HepG2 (cell line): Measurements from ENCODE around the gene PLEKHN1. TPM values are rescaled to one million over a fixed set of nuclear protein-coding genes. Genes with fewer than 3 reads are reported as not detected.
A peak's percentile ranks its signal among the peaks of the same experiment; 100 is the strongest.

ENCODE experiments used
- AHDC1 ChIP-seq: sonication (generic); formaldehyde crosslinking; IDR thresholded peaks from 2 replicates; pipeline ENCODE4 v1.5.1; 2020; ENCODE audit warnings: mild to moderate bottlenecking, missing genetic modification reagents, borderline replicate concordance
- GATA4 ChIP-seq: sonication (generic); IDR thresholded peaks from 2 replicates; pipeline ENCODE4 v1.6.1; 2016; ENCODE audit warnings: antibody characterized with exemption, low read depth, borderline replicate concordance
- GATAD1 ChIP-seq: IDR thresholded peaks from 2 replicates; pipeline ENCODE4 v1.6.1; 2016; ENCODE audit warnings: missing genetic modification reagents, missing compliant biosample characterization
- HES4 ChIP-seq: sonication (generic); formaldehyde crosslinking; IDR thresholded peaks from 2 replicates; pipeline ENCODE4 v1.9.0; 2021; ENCODE audit warnings: mild to moderate bottlenecking, missing genetic modification reagents, borderline replicate concordance
- MTA3 ChIP-seq: sonication (generic); formaldehyde crosslinking; IDR thresholded peaks from 2 replicates; pipeline ENCODE4 v1.4.0; 2020; ENCODE audit warnings: missing genetic modification reagents
- RARA ChIP-seq: IDR thresholded peaks from 2 replicates; pipeline ENCODE4 v1.6.1; 2016; ENCODE audit warnings: missing genetic modification reagents, missing compliant biosample characterization
- SIX4 ChIP-seq: sonication (generic); formaldehyde crosslinking; IDR thresholded peaks from 2 replicates; pipeline ENCODE4 v1.4.0; 2020; ENCODE audit warnings: missing genetic modification reagents
- SP1 ChIP-seq, 2 experiments: fragments of 450-650 bp in 1 of 2; sonication (generic) in 1 of 2; formaldehyde crosslinking in 1 of 2; IDR thresholded peaks; 2 replicates each; pipeline versions ENCODE4 v1.4.0 to v1.6.1; 2016 to 2020; ENCODE audit warnings: missing genetic modification reagents in 1 of 2
- ZBTB7B ChIP-seq: sonication (generic); formaldehyde crosslinking; IDR thresholded peaks from 2 replicates; pipeline ENCODE4 v1.4.0; 2020; ENCODE audit warnings: missing genetic modification reagents
- ZC3H13 ChIP-seq: sonication (generic); formaldehyde crosslinking; IDR thresholded peaks from 2 replicates; pipeline ENCODE4 v1.8.1; 2023; ENCODE audit warnings: mild to moderate bottlenecking, missing genetic modification reagents, moderate library complexity
- ZNF430 ChIP-seq: sonication (generic); formaldehyde crosslinking; IDR thresholded peaks from 2 replicates; pipeline ENCODE4 v1.9.0; 2021; ENCODE audit warnings: mild to moderate bottlenecking, missing genetic modification reagents
- ZNF451 ChIP-seq: sonication (generic); formaldehyde crosslinking; IDR thresholded peaks from 2 replicates; pipeline ENCODE4 v1.5.0; 2020; ENCODE audit warnings: mild to moderate bottlenecking, missing genetic modification reagents
- ZNF720 ChIP-seq: sonication (generic); formaldehyde crosslinking; IDR thresholded peaks from 2 replicates; pipeline ENCODE4 v1.4.0; 2020; ENCODE audit warnings: missing genetic modification reagents
- ZNF749 ChIP-seq: sonication (generic); formaldehyde crosslinking; IDR thresholded peaks from 2 replicates; pipeline ENCODE4 v1.8.0; 2022; ENCODE audit warnings: mild to moderate bottlenecking, missing genetic modification reagents, moderate library complexity, borderline replicate concordance
- ZNF772 ChIP-seq: sonication (generic); formaldehyde crosslinking; IDR thresholded peaks from 2 replicates; pipeline ENCODE4 v1.5.0; 2020; ENCODE audit warnings: mild to moderate bottlenecking, missing genetic modification reagents
- ZNF788 ChIP-seq: sonication (generic); formaldehyde crosslinking; IDR thresholded peaks from 2 replicates; pipeline ENCODE4 v1.5.0; 2020; ENCODE audit warnings: mild to moderate bottlenecking, missing genetic modification reagents, borderline replicate concordance
- polyA plus RNA-seq, 8 experiments: library from polyadenylated mRNA; depleted of rRNA in 3 of 8; stranded (reverse) in 7 of 8; unstranded in 1 of 8; fragments of >200 nt; fragmentation: Illumina TruSeq in 4 of 8; extraction: Trizol in 4 of 8; gene quantifications; 2 replicates each; pipeline versions ENCODE4 v1.2.1 to v1.2.3, GENCODE V29; 2011 to 2016; ENCODE audit warnings: low read depth in 4 of 8, missing spikeins in 1 of 8, mixed read lengths in 1 of 8; ENCODE audit not compliant: insufficient read depth in 1 of 8
- total RNA-seq, 5 experiments: library from RNA; depleted of rRNA; stranded (reverse); fragments of >200 nt; fragmentation: Illumina TruSeq; extraction: Trizol; gene quantifications; 2 replicates each; pipeline ENCODE4 v1.2.3, GENCODE V29; 2016; ENCODE audit warnings: low read depth in 1 of 5
- TF ChIP-seq, protein P1 (sequence below): conservative IDR thresholded peaks from 2 replicates; pipeline ENCODE4 v1.6.1; 2018; ENCODE audit warnings: missing genetic modification reagents
- TF ChIP-seq, protein P2 (sequence below): sonication (generic); formaldehyde crosslinking; IDR thresholded peaks from 2 replicates; pipeline ENCODE4 v1.9.0; 2021; ENCODE audit warnings: missing genetic modification reagents, mild to moderate bottlenecking, borderline replicate concordance
- TF ChIP-seq, protein P3 (sequence below), 2 experiments: sonication (generic) in 1 of 2; formaldehyde crosslinking in 1 of 2; IDR thresholded peaks; 2 replicates each; pipeline versions ENCODE4 v1.4.0 to v1.6.1; 2018 to 2020; ENCODE audit warnings: missing genetic modification reagents in 2 of 2, borderline replicate concordance in 1 of 2, low read depth in 1 of 2, mild to moderate bottlenecking in 1 of 2, missing biosample characterization in 1 of 2

PLEKHN1 gene
- total and polyA plus RNA-seq, 2 of the 13 experiments (the other 11 are each of a cell fraction or from before 2014, with no cell fraction given) = 0.42 to 0.58 TPM

GRCh38 chr1:960363-961131 is 5.7 kb upstream of the PLEKHN1 start, which contains the start of gene KLHL17 (continued):
- TF ChIP-seq AHDC1 (CRISPR knock-in tag) (no peak), ZNF720 (CRISPR knock-in tag) (no peak), ZC3H13 (CRISPR knock-in tag) (peak; percentile 50; the same call in 1 of the 2 replicates), ZNF788 (CRISPR knock-in tag) (peak; percentile 78; the same call in 1 of the 2 replicates), ZNF451 (CRISPR knock-in tag) (0 out of 2 replicates have a peak, but pooled peaks have one; percentile 42), ZNF772 (peak; percentile 78; the same call in 1 of the 2 replicates), GATAD1 (peak; percentile 74), ZNF430 (CRISPR knock-in tag) (no peak), ZNF749 (CRISPR knock-in tag) (no peak), RARA (CRISPR knock-in tag) (0 out of 2 replicates have a peak, but pooled peaks have one; percentile 11), ZBTB7B (CRISPR knock-in tag) (0 out of 2 replicates have a peak, but pooled peaks have one; percentile 21), MTA3 (CRISPR knock-in tag) (no peak), SIX4 (CRISPR knock-in tag) (no peak), SP1 (IDR thresholded peaks at IDR 0.05) (no peak), SP1 (CRISPR knock-in tag; IDR thresholded peaks at IDR 0.05) (peak; percentile 77), HES4 (CRISPR knock-in tag) (0 out of 2 replicates have a peak, but pooled peaks have one; percentile 44), GATA4 (no peak)
- TF ChIP-seq, protein P1, sequence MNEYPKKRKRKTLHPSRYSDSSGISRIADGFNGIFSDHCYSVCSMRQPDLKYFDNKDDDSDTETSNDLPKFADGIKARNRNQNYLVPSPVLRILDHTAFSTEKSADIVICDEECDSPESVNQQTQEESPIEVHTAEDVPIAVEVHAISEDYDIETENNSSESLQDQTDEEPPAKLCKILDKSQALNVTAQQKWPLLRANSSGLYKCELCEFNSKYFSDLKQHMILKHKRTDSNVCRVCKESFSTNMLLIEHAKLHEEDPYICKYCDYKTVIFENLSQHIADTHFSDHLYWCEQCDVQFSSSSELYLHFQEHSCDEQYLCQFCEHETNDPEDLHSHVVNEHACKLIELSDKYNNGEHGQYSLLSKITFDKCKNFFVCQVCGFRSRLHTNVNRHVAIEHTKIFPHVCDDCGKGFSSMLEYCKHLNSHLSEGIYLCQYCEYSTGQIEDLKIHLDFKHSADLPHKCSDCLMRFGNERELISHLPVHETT = 0 out of 2 replicates have a peak, but pooled peaks have one; percentile 60
- TF ChIP-seq, protein P2, sequence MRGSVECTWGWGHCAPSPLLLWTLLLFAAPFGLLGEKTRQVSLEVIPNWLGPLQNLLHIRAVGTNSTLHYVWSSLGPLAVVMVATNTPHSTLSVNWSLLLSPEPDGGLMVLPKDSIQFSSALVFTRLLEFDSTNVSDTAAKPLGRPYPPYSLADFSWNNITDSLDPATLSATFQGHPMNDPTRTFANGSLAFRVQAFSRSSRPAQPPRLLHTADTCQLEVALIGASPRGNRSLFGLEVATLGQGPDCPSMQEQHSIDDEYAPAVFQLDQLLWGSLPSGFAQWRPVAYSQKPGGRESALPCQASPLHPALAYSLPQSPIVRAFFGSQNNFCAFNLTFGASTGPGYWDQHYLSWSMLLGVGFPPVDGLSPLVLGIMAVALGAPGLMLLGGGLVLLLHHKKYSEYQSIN (CRISPR knock-in tag) = no peak
- TF ChIP-seq, protein P3, sequence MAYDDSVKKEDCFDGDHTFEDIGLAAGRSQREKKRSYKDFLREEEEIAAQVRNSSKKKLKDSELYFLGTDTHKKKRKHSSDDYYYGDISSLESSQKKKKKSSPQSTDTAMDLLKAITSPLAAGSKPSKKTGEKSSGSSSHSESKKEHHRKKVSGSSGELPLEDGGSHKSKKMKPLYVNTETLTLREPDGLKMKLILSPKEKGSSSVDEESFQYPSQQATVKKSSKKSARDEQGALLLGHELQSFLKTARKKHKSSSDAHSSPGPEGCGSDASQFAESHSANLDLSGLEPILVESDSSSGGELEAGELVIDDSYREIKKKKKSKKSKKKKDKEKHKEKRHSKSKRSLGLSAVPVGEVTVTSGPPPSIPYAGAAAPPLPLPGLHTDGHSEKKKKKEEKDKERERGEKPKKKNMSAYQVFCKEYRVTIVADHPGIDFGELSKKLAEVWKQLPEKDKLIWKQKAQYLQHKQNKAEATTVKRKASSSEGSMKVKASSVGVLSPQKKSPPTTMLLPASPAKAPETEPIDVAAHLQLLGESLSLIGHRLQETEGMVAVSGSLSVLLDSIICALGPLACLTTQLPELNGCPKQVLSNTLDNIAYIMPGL (CRISPR knock-in tag; IDR thresholded peaks at IDR 0.05; ENCODE audit: borderline replicate concordance in 1 of 2, low read depth in 1 of 2) = peak; percentile 61 to 70; a peak in 2 of 4 replicates
